Dedifferentiated amniotic fluid mesenchymal stem cell (primary cell): Measurements from ENCODE around the gene DNM3.
A peak's percentile ranks its signal among the peaks of the same experiment; 100 is the strongest.

ENCODE experiments used
- DNase-seq: peaks from one replicate; pipeline ENCODE4 v3.0.0-alpha.2; 2016; ENCODE audit errors: extremely low spot score

Gene DNM3

DNA sequence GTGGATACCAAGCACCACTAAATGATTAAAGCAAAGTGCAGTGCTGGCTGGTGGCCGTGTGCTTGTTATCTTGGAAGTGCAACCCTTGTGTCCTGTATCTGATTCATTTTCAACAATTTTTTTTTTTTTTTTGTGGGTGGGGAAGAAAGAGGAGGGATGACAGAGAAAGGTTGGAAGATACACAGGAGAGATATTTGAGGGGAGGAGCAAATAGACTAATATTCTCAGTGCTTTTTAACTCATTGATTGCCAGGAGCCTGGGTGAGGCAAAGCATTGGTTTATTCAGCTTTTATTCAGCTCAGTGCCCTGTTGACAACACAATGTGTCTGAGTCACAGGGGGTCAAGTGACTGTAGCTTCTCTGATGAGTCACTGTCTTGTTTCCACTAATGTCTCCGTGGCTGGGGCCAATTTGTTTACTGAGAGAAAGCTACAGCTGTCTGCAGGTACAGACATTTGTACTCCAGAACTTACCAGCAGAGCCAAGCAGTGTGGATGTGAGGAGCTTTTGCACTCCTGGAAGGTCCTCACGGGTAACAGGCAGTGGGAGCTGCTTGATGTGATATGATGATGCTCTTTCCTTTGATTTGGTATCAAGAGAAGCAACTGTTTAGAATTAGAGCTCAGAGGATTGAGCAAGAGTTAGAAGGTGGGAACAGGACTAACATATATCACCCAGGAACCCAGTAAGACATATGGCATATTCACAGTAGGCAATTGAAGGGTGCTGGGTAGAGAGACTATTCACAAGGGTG lies 23.6 kb upstream of the DNM3 start:
- peak; percentile 40 for DNase-seq

DNA sequence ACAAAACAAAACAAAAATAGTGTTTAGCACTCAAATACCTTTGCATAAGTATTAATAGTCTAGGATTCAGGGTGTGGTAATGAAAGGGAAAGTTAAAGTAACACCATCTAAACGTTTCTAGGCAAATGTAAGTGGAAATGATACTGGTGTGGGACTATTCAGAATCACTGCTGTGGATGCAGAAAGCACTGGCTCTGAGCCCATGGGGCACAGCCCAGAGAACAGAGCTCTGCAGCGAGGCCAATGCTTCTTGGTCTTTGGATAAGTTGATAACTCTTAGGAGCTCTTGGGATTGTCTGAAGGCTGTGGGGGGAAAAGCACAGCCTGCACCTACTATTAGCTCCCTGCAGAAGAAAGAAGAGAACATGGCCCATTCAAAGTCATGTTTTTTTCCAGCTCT lies 21.4 kb upstream of the DNM3 start:
- DNase-seq = no peak

DNA sequence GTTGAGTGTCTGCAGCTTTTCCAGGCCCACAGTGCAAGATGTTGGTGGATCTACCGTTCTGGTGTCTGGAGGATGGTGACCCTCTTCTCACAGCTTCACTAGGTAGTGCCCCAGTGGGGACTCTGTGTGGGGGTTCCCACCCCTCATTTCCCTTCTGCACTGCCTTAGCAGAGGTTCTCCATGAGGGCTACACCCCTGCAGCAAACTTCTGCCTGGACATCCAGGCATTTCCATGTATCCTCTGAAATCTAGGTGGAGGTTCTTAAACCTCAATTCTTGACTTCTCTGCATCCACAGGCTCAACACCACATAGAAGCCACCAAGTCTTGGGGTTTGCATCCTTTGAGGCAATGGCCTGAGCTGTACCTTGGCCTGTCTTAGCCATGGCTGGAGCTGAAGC lies 14.3 kb upstream of the DNM3 start:
- no peak for DNase-seq

DNA sequence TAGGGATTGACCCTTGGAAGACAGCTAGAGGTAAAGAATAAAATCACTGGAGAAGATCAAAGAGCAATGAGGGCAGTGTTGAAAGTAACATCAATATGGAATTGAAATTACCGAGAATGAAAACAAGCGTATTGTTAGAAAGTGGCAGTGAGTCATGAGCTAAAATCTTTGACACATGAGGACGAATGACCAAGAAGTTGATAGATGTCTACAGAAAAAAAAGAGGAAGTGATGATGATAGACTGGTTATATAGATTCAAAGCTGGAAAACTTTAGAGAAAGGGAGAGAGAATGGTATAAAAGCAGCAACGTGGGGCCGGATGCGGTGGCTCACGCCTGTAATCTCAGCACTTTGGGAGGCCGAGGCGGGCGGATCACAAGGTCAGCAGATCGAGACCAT lies 12.5 kb upstream of the DNM3 start:
- no peak for DNase-seq

DNA sequence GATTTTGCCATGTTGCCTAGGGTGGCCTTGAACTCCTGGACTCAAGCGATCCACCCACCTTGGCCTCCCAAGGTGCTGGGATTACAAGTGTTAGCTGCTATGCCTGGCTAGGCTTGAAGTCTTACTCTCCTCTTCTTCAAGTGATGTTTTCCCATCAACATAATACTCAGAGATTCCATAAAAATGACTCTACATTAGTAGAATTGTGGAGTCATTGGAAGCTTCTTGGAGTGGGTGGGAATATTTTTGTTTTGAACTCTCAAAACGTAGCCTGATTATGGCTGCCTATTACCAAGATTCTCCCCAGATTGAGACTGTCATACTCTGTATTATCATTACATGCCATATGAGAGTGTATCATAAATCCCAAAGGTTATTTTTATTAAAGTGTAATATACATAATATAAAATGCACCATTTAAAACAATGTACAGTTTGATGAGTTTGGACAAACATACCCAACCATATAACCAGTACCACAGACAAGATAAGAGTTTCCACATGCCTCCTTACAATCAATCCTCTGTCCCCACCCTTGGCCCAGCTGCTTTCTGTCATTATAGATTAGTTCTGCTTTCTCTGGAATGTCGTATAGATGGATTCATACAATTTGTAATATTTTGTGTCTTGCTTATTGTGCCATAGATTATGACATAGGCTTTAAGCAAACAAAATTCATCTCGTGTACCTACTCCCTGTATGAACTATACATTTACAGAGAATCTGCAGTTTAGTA lies 8.0 kb upstream of the DNM3 start:
- DNase-seq = peak; percentile 76

DNA sequence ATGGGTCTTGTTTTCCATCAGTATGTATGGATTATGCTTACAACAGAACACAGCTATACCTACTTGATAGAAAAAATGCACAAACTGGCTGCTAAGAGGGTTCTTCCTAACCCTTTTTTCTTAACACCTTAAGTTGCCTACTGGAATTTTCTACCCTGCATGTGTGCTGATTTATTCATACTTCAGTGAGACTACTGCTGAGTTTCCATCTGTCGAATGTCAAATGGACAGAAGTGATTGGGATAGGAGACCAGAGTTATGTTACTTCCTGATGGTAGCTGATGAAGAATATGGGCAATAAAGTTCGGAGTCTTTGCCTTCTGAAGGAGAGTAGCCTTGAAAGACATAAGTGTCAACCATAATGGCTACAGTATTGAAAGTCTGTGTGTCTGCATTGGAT lies 6.5 kb upstream of the DNM3 start:
- DNase-seq = no peak

DNA sequence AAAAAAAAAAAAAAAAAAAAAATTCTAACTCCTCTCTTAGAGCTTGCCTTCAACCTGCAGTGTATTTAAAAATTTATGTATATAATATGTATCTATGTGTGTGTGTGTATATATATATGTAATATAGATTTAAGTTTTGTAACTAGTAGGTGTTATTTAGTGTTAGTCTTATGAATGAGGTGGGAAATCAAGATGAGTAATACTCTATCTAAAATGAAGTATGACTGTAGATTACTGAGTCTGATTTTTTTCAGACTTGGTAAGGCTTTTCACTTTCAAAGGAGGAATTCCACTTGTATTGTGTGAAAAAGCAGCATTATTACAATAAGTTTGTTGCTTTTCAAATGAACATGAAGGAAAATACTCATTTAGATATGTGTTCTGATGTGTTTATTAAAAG lies 5.4 kb upstream of the DNM3 start:
- no peak for DNase-seq

DNA sequence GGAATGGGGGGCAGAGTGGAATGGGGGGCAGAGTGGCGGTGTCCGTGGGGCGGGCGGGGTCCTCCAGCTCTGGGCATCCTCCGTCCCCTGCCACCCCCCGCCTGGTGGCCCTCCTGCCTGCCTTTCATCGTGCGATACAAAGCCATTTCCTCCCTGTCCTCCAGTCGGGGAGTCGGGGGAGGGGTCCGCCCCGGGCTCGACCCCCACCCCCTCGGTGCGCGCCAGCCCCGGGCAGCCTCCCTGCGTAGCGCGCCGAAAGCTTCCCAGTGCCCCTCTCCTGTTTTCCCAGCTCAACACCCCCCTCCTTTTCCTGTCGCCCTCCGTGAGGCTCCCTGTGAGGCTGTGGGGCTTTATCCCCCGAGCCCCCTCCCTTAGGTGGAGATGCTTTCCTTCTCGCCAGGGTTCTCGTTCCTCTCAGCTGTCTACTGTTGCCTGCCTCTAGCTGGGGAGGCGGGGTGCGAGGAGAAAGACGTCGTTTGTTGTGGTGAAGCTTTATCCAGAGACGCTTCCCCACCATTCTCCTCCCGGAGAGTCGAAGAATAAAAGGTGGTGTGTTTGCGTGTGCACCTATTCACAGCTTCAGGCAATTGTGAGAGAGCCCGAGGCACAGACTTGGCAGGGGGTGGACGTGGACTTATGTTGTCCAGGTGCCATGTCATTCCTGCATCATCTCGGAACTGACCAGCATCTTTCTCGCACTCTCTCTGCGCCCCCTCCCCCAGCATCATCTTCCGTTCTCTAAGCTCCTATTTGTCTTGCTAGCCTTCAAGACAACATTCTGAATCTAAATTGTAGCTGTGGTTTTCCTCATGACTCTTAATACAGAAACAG lies 848 bp downstream of the DNM3 start:
- DNase-seq = no peak

DNA sequence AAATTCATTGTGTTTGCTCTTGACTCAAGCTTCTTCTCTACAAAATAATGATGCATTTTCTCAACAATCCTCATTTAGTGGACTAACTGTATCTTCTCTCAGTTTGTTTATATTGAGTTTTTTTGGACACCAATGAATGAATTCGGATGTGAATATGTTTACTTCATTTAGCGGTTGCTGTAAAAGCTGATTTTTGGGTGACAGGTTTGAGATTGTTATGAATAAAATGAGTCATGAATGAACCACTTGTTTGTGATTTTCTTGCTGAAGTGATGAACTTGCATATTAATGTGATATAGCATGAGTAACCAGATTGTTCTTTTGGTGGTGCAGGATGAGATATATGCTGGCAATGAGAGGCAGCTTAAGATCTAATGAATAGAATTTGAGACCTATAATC lies 3.1 kb downstream of the DNM3 start:
- no peak for DNase-seq

DNA sequence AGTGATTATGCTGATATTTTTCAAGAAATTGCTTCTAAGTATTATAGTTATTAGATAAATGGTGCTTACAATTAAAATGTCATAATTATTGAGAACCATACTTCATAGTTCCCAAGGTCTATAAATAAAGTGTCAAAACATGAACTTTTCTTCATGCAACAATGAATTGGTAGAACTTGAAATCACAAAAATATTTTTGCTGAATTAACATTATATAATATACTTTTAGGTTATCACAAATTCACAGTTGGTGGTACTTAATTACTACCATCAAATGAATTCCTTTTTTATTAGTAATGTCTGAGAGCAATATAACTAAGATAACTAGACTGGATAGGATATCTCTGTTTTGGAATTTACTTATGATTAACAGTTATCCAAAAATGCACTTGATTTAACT lies 4.7 kb downstream of the DNM3 start:
- no peak for DNase-seq

DNA sequence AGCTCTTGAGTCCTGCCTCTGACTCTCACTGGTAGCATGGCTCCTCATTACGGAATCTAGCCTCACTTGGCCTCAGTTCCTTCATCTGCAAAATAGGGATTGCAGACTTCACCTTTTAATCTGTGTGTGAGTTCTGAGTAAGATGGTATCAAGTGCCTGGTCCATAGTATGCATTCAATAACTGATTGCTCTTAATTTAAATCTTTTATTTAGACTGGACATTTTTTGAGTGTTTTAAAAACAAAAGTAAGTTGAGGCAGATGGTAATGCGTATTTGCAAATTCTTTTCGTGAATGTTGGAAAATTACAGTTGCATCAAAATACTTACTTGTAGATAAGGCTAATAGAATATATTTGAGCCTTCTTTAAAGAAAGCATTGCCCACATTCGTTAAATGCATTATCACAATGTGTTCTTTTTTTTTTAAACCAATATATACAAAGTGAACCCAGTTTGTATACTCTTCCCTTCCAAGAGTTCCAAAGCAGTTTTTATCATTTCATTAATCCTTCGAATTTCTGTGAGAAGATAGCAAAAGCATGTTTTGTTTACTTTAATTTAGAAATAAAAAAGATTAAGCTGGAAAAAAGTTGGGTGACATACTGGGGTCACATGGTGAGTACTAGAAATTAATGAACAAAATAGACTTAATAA lies 8.1 kb downstream of the DNM3 start:
- DNase-seq = no peak

DNA sequence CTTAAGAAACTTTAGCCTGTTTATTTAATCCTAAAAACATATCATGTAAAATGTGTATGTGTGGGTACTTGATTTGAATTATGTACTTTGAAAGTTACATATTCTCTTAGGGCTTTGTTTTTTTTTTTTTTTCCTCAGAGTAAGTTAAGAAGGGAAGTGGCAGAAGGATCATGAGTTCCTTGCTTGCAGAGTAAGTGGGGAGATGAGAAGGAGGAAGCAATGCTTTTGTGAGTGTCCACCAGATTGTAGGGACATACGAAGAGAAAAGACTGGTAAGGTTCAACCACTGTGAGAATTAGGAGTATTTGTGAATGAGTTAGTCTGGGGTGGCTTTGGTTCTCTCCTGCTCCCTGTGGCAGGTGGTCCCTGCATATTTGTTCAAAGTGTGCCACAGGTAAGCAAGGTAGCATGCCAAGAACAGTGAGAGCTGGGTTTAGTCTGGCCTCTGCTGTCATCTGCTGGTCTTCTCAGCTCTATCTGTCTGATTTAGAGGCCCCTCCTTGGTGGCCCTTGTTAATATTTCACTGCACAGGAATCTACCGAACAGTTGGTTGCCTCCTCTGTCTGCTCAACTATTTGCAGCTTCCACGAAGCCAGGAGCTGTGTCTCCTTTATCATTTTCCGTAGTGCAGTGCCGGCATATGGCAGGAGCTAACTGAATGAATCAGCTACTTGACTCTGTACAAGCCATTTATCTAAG lies 9.5 kb downstream of the DNM3 start:
- DNase-seq = no peak

DNA sequence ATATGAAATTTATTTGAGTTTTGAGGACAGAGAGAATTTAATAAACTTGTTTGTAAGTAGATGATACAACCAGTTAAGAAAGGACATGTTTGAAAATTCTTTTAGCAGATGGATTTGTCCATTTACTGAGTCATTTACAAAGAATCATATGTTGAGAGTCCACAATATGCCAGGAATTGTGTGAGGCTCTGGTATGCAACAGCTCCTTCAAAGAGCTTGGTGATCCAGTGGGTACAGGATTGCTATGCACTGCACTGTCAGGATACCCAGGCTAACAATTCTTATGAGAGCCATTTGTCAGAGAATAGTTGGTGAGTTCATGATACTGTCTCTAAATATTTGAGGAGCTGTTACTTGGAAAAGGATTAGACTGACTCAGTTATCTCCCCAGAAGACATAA lies 11.0 kb downstream of the DNM3 start:
- peak; percentile 49 for DNase-seq

DNA sequence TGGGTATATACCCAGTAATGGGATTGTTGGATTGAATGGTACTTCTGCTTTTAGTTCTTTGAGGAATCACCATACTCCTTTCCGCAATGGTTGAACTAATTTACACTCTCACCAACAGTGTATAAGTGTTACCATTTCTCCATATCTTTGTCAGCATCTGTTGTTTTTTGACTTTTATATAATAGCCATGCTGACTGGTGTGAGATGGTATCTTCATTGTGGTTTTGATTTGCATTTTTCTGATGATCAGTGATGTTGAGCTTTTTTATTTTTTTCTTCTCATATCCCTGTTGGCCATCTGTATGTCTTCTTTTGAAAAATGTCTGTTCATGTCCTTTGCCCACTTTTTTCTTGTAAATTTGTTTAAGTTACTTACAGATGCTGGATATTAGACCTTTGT lies 14.1 kb downstream of the DNM3 start:
- no peak for DNase-seq

DNA sequence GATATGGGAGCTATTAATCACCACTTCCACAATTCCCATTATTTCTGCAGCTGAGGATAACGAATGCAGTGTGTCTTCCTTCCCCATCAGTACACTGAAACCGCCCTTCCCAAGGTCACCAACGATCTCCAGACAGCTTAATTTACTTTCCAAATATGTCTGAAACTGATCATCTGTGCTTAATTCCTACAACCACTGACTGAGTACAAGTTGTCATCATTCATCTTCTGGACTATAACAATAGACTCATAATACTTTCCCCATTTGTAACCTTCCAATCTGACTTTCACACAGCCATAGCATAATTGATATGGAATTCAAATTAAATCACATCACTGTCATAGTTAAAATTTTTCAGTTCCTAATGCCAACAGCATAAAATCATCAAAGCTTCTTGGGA lies 17.4 kb downstream of the DNM3 start:
- no peak for DNase-seq

DNA sequence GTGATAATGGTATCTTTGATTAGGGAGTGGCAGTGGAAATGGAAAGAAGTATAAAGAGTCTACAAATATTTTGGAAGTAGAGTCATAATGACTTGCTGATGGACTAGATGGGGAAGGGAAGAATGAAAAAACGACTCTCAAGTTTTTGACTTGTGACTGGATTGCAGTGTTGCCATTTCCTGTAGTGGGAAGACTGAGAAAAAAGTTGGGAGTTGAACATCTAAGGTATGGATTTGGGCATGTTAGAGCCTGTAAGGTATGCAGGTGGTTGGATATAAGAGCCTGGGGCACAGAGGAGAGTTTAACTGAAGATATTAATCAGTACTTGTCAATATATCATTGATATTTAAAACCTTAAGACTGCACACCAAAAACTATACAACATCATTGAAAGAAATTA lies 19.4 kb downstream of the DNM3 start:
- DNase-seq = no peak

DNA sequence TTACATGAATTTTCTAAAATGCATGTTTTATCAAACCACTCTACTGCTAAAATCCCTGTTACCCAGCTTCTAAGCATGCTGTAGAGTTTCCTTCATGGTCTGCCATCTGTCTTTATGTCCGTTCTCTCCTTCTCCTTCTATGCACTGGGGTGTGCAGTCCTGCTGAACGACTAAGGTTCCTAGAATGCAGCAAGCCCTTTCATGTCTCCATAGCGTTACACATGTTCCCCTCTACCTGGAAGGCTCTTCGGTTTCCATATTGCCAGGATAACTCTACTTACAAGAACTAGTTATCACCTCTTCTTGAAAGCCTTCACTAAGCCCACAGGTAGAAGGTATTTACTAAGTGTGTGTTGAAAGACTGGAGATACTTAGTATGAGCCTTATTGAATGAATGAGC lies 22.2 kb downstream of the DNM3 start:
- no peak for DNase-seq

DNA sequence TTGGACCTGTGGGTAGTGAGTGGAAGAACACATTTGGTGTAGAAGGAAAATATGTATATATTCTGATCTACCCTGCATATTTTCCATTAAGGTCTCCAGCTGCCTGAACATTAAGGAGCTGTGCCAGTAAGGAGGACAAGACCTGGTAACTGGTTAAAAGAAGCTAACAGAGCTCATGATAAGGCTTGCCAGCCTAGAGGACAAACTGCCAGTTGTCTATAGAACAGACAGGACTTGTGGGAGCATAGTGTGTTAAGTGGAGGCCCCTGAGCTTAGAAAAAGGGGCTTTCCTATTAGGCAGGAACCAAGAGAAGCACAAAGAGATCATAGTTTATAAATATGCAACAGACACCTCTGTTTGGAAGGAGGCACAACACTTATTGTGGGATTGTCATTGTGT lies 23.0 kb downstream of the DNM3 start:
- DNase-seq = no peak

DNA sequence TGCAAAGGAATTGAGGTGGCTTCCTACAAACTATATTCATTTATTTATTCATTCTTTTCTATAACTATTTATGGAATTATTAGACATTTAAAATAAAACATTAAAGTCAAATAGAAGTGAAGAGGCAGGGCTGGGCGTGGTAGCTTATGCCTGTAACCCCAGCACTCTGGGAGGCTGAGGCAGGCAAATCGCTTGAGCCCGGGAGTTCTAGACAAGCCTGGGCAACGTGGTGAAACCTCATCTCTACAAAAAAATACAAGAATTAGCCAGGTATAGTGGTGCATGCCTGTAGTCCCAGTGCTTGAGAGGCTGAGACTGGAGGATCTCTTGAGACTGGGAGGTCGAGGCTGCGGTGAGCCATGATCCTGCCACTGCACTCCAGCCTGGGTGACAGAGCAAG lies 23.8 kb downstream of the DNM3 start:
- no peak for DNase-seq

DNA sequence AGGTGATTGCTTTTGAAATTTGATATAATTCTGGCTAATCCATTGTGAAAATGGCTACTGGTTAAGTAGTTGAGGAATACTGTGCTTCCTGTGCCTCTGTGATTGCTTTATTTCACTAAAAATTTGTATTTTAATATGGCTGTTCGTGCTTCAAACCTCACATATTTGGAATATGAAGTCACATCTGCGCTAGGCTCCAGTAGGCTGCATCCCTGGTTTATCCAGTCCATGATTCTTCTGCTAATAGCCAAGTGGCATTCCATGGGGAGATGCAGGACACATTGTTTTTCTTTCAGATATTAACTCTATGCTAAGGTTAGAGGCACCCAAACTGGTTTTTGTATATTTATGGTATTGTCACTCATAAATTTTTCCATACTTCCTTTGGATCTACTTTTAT lies 25.9 kb downstream of the DNM3 start:
- DNase-seq = no peak

DNA sequence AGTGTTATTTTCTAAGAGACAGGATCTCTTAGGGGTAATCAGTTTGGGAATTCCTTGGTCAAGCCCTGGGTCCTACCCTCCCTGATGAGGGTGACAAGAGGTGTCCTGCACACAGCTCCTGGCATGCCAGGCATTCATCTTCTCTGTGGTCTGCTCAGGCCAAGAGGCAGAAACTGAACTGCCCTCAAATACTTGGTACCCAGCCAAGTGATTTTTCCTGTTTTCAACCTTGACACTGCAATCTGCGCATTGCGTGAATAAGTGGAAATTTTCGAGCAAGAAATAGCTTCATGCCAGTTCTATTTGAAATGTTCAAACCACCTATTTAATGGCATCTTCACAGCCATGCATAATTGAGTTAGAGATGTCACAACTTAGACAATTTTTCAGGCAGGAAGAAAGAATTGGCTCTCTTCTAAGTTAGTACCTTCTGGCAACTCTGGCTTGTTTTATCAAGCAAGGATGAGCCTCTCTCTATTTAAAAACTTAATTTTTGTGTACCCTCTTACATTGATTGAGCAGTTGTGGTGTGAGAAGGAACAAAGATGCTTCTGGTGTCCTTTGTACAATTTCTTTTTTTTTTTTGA lies 27.0 kb downstream of the DNM3 start:
- no peak for DNase-seq
